ENCODE results near the gene FARS2. TPM values are rescaled to one million over a fixed set of nuclear protein-coding genes. Genes with fewer than 3 reads are reported as not detected.
A peak's percentile ranks its signal among the peaks of the same experiment; 100 is the strongest.

FARS2 gene
- total and polyA plus RNA-seq, 2 donors (not counting 1 experiment from before 2014, with no cell fraction given) = 33.0 to 35.5 TPM

- ChIA-PET CTCF (interaction anchor here (0.9 to 3.8 kb wide), 4 partner anchors 8 to 252 kb away, joined by 3 to 15 read pairs (median 3); no protein-coding TSS in a partner anchor), POLR2A (no interaction called here)
- intact Hi-C loops (cut with micrococcal nuclease) = no loop called here
- Histone ChIP-seq H3K36me3 (replicated peaks in 1 of 2; ENCODE audit: control extremely low read depth in 1 of 2, control insufficient read depth in 1 of 2, extremely low read depth in 1 of 2, insufficient read depth in 2 of 2, low read length in 1 of 2) (no peaks in the 10 kb centered on the region), H3K4me3 (ENCODE audit: control extremely low read depth in 1 of 5, extremely low read depth in 1 of 5, insufficient read depth in 1 of 5, low read depth in 2 of 5, low read length in 4 of 5) (no peak overlapping the region), H2AFZ (ENCODE audit: insufficient read depth, low read depth, low read length, poor library complexity, severe bottlenecking) (no peak overlapping the region), H3K27ac (ENCODE audit: low read length in 2 of 2) (no peak overlapping the region), H4K20me1 (ENCODE audit: control insufficient read depth, insufficient read depth, low read length, poor library complexity, severe bottlenecking) (no peaks in the 10 kb centered on the region), H3K9ac (ENCODE audit: low read length) (no peak overlapping the region), H3K79me2 (ENCODE audit: control insufficient read depth, insufficient read depth, low read length) (peaks cover 4% of the 10 kb centered on the region), H3K4me2 (replicated peaks; ENCODE audit: low read depth, low read length, poor library complexity, severe bottlenecking) (no peak overlapping the region), H3K9me3 (ENCODE audit: control extremely low read depth in 1 of 3, control insufficient read depth in 2 of 3, insufficient read depth in 1 of 3, low read length in 2 of 3) (no peaks in the 10 kb centered on the region), H3K27me3 (replicated peaks in 1 of 4; ENCODE audit: control extremely low read depth in 1 of 4, control insufficient read depth in 3 of 4, insufficient read depth in 4 of 4, low read length in 3 of 4) (no peaks in the 10 kb centered on the region), H3K4me1 (ENCODE audit: control insufficient read depth in 2 of 2, insufficient read depth in 2 of 2, low read length in 2 of 2) (no peaks in the 10 kb centered on the region)
- Mint-ChIP-seq H3K4me3 (no peak overlapping the region), H3K4me1 (peaks cover 4% of the 10 kb centered on the region), H3K27me3 (no peaks in the 10 kb centered on the region), H3K27ac (no peak overlapping the region), H3K9me3 (ENCODE audit: insufficient read depth) (no peaks in the 10 kb centered on the region)
- ATAC-seq (ENCODE audit: low read depth) = no peak
- TF ChIP-seq EZH2 (IDR thresholded peaks at IDR 0.05; ENCODE audit: borderline replicate concordance, insufficient read depth, low read depth, low read length, poor library complexity, severe bottlenecking) (no peak), CTCF (IDR thresholded peaks at IDR 0.05) (no peak)
- DNase-seq = no peak
Observed at GRCh38 chr6:5395719-5396118, 134.4 kb downstream of the FARS2 start.

- intact Hi-C loops (cut with micrococcal nuclease) = loop anchor here (1.0 kb wide), 1 partner anchor 255 kb away; no protein-coding TSS in a partner anchor
- DNase-seq = peak; percentile 63
- Histone ChIP-seq H3K9me3 (ENCODE audit: control extremely low read depth in 1 of 3, control insufficient read depth in 2 of 3, insufficient read depth in 1 of 3, low read length in 2 of 3) (no peaks in the 10 kb centered on the region), H3K79me2 (ENCODE audit: control insufficient read depth, insufficient read depth, low read length) (peaks cover 14% of the 10 kb centered on the region), H3K4me3 (ENCODE audit: control extremely low read depth in 1 of 5, extremely low read depth in 1 of 5, insufficient read depth in 1 of 5, low read depth in 2 of 5, low read length in 4 of 5) (no peak overlapping the region), H3K9ac (ENCODE audit: low read length) (no peak overlapping the region), H3K27ac (ENCODE audit: low read length in 2 of 2) (no peak overlapping the region), H3K36me3 (replicated peaks in 1 of 2; ENCODE audit: control extremely low read depth in 1 of 2, control insufficient read depth in 1 of 2, extremely low read depth in 1 of 2, insufficient read depth in 2 of 2, low read length in 1 of 2) (no peaks in the 10 kb centered on the region), H3K4me2 (replicated peaks; ENCODE audit: low read depth, low read length, poor library complexity, severe bottlenecking) (no peak overlapping the region), H3K4me1 (ENCODE audit: control insufficient read depth in 2 of 2, insufficient read depth in 2 of 2, low read length in 2 of 2) (no peaks in the 10 kb centered on the region), H2AFZ (ENCODE audit: insufficient read depth, low read depth, low read length, poor library complexity, severe bottlenecking) (no peak overlapping the region), H4K20me1 (ENCODE audit: control insufficient read depth, insufficient read depth, low read length, poor library complexity, severe bottlenecking) (no peaks in the 10 kb centered on the region), H3K27me3 (replicated peaks in 1 of 4; ENCODE audit: control extremely low read depth in 1 of 4, control insufficient read depth in 3 of 4, insufficient read depth in 4 of 4, low read length in 3 of 4) (no peaks in the 10 kb centered on the region)
- POLR2A ChIA-PET = no interaction called here
- Mint-ChIP-seq H3K27me3 (no peaks in the 10 kb centered on the region), H3K9me3 (ENCODE audit: insufficient read depth) (no peaks in the 10 kb centered on the region), H3K4me1 (peaks cover 4% of the 10 kb centered on the region), H3K4me3 (no peak overlapping the region), H3K27ac (no peak overlapping the region)
- CTCF ChIA-PET = interaction anchor here (0.6 to 1.6 kb wide), 5 partner anchors 9 to 258 kb away, joined by 3 to 10 read pairs (median 5); no protein-coding TSS in a partner anchor
- ATAC-seq (ENCODE audit: low read depth) = peak; percentile 82
- WGBS (ENCODE audit: insufficient coverage) = no CpG with 5 or more reads among the region's 1 CpG
- peak; percentile 74 for TF ChIP-seq CTCF (IDR thresholded peaks at IDR 0.05)
- no peak for TF ChIP-seq EZH2 (IDR thresholded peaks at IDR 0.05; ENCODE audit: borderline replicate concordance, insufficient read depth, low read depth, low read length, poor library complexity, severe bottlenecking)
Observed at GRCh38 chr6:5398530-5398929, 137.2 kb downstream of the FARS2 start.
